Peyer's patch (tissue), 4 donors: ENCODE results near the gene GPX3.

Experiments used
- CTCF ChIP-seq, 6 experiments: fragments of 450-650 bp in 4 of 6; fragments of 200-600 bp in 2 of 6; sonication (generic) in 1 of 6; IDR thresholded peaks; one replicate each; pipeline ENCODE4 v1.5.1; 2017 to 2019; ENCODE audit warnings: antibody characterized with exemption in 6 of 6, mild to moderate bottlenecking in 3 of 6, moderate library complexity in 1 of 6
- POLR2A ChIP-seq, 2 donors: fragments of 450-650 bp; IDR thresholded peaks; one replicate each; pipeline ENCODE4 v1.5.1; 2017; ENCODE audit warnings: antibody characterized with exemption in 2 of 2, mild to moderate bottlenecking in 2 of 2, moderate library complexity in 2 of 2

- TF ChIP-seq CTCF (IDR thresholded peaks at IDR 0.05) = no peak
- TF ChIP-seq POLR2A (IDR thresholded peaks at IDR 0.05) = no peak
Measured at GRCh38 chr5:151037561-151038411, 17.4 kb downstream of the GPX3 start.
